Measurements from ENCODE around the gene NDP.

NDP gene, protein sequence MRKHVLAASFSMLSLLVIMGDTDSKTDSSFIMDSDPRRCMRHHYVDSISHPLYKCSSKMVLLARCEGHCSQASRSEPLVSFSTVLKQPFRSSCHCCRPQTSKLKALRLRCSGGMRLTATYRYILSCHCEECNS

DNA sequence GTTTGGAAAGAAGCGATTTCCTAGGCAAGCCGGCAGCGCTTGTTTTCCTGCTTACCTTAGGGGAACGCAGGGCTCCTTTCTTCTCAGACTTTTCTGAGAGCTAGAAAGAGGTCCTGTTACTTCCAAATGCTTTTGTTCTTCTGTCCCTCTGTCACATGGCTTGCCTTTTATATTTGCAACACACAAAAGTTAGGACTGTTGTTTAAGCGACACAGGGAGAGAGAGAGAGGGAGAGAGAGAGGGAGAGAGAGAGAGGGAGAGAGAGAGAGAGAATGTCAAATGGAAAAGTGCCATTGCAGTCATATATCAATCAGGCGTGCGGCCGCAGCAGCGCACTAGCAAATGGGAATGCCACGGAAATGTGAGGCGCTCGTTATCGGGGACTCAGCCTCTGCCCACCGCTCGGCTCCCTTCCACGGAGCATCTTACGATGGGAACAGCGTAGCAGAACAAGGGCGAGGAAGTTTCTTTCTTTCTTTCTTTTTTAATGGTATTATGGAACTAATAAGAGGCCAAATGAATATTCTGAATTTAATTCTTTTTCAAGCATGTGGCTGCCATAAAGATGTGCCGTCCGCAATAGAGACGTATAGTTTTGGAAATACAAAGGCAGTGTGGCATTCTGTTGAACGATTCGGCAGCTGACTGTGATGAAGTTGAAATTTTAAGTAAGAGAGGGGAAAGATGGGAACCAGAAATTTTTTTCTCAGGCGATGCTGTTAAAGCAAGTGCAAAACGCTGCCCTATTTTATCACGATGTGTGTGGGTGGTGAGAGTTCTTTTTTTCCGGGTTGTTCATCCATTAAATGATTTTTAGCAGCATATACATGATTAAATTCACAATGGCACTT, at the start of gene NDP:
Gene NDP, minus strand, starts transcription at position 142 of the 851 bp plus-strand sequence. CDS start 14,745 bp downstream, outside the sequence.
- no peak for DNase-seq (ENCODE audit: low read depth in 2 of 2)

DNA sequence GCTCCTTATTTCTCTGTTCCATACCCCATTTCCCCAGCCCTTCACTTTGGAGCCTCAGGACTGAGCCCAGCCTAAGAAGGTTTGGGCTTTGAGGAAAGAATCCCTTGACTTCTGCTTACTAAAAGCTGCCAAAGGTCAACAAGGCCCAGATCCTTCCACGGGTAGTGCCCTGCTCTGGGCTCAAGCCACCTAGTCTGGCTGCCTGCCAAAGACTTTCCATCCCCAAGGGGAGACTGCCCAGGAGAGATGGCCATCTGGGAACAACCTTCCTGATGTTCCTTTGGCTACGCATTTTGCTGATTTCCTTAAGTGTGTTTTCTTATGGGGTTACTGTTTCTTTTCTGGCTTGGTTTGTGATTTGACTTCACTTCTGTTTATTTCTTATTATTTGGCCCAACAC, 49.8 kb upstream of the NDP start:
- no peak for DNase-seq (ENCODE audit: low read depth in 2 of 2)

DNA sequence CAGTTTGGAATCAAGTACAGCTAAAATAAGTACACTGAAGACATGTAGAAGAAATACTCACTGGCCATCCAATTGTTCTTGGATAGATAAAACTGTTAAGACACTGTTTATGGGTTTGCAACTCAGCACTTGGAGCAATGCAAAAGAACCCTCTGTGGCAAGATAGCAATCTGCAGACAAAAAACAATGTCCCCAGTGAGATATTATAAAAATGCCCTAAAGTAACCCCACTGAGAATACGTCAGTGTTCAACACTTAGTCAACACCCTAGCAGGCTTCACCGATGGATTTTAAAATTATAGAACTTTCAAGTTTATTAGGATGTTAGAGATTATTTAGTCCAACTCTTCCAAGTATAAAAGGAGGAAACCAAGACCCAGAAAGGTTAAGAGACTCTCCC, 47.5 kb upstream of the NDP start:
- DNase-seq (ENCODE audit: low read depth in 2 of 2), result no peak

DNA sequence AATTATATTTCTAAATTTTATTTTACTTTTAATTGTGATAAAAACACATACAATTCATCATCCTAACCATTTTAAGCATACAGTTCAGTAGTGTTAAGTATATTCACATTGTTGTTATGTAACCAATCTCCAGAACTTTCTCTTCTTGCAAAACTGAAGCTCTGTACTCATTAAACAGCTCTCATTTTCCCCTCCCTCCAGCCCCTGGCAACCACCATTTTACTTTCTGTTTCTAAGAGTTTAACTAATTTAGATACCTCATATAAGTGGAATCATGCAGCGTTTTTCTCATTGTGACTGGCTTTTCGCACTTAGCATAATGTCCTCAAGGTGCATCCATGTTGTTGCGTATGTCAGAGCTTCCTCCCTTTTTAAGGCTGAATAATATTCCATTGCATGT, 46.7 kb upstream of the NDP start:
- DNase-seq (ENCODE audit: low read depth in 2 of 2), result no peak

DNA sequence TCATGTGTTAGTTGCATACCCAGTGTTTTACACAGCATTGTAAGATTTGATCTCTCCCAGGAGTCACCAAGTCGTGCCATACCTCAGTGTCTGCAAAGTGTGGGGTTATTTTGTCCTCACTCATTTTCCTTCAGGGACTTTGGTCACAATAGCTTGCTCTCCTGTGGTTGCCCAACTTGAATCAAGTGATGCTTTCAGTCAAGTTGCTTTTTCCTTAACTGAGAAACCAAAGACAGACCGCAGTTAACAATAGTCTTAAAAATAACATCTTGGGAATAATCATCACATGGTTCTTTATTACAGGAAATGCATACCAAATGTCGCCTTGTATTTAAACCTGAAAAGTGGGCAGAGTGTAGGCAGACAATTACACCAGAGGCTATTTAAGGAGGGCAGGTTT, 44.5 kb upstream of the NDP start:
- DNase-seq (ENCODE audit: low read depth in 2 of 2), result no peak

DNA sequence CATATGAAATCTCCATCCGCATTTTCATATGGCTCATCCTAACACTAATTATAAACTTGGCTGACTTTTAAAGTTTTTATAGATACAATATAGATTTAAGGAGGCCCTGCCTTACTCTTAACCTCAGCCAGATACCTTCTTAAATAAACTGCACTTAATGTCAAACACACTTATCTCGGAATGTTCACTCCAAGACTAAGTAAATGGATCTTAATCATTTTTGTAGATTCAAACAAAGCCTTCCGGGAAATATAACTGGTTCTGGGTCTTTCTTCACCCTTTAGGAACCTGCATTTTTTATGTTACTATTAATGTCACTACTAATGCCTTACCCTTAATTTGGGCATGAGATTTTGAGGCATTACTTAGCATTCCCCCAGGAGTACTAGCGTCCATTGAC, 43.7 kb upstream of the NDP start:
- no peak for DNase-seq (ENCODE audit: low read depth in 2 of 2)

DNA sequence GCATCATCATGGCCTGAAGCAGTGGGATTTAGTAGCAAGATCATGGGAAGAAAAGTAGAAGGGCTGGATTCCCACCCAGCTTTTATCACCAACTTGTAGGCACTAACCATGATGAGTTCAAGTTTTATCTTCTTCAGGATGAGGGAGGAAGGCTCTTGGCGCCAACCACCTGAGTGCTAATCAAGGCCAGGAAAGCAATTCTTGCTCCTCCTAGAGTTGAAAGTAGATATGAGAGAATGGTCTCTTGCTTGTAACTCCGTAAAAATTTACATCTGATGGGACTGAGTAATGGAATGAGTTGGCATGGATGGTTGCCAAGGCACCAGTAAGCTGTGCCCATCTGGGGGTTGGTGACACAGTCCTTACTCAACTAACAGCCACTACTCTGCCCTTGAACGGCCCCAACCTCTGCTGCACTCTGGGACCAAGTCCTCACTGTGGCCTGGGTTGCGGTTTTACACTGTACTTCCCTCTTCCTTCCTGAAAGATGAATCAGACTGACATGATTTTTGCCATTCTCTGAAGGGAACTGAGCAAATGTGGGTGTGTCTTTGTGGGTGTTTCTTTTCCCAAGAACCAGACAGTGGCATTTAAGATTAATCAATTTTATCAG, 39.4 kb upstream of the NDP start:
- DNase-seq (ENCODE audit: low read depth in 2 of 2), result peak; percentile 14 to 43

DNA sequence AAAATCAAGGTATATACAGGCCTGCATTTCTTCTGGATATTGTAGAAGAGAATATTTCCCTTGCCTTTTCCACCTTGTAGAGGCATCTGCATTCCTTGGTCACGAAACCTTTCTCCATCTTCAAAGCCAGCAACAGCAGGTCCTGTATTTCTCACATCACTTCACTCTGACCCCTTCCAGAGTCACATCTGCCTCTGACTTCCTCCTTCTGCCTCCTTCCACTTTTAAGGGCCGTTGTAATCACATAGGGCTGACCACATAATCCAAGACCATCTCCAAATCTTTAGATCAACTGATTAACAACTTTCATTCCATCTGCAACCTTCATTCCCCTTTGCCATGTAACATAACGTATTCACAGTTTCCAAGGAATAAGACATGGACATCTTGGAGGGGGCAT, 38.3 kb upstream of the NDP start:
- DNase-seq (ENCODE audit: low read depth in 2 of 2), result no peak

DNA sequence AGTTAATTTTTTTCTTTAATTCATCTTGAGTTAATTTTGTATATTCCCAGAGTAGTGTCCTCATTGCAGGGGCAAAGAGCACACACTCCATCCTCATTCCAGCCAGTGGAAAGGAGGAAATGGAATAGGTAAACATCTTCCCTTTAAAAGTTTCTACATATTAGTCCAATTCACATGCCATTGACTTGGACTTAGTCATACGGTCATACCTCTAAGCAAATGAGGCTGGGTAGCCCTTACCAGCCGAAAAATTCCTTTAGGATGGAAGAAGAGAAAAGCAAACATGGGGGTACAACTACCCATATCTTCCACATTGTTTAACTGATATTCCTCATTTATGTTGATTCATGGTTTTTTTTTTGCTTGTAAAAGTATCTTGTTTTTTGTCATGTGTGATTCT, 37.4 kb upstream of the NDP start:
- DNase-seq (ENCODE audit: low read depth in 2 of 2), result no peak

DNA sequence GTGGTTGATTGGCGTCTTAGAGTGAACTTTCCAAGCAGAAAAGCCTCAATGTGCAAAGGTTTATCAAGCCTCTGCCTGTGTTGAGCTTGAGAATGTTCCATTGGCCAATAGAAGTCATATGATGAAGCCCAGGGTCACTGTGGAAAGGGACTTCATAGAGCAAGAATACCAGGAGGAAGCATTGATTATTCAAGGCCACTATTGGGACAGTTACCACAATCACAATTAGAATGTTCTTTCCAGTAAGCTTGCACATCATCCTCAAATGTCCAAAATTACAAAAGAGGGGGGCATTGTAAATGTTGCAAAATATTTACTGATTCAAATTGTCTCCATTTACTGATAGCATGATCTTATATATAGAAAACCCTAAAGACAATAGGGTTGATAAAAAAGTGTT, 32.9 kb upstream of the NDP start:
- DNase-seq (ENCODE audit: low read depth in 2 of 2), result no peak

DNA sequence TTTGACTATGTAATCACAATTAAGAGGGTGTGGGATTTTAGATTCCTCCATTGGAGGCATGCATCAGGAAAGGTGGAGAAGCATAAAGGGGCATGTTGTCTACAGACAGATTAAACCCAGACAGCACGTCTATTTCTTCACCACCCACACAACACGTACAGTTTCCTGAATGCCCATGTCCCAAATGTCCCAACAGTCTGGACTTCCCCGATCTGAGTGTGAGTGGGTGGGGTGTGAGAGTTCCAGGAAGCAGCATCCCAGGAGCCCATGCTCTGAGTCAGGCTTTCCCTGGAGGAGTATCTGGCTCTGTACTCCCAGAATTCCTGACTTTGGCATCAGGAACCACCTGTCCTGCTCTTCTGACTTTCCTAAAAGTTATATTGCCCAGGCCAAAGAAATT, 30.8 kb upstream of the NDP start:
- no peak for DNase-seq (ENCODE audit: low read depth in 2 of 2)

DNA sequence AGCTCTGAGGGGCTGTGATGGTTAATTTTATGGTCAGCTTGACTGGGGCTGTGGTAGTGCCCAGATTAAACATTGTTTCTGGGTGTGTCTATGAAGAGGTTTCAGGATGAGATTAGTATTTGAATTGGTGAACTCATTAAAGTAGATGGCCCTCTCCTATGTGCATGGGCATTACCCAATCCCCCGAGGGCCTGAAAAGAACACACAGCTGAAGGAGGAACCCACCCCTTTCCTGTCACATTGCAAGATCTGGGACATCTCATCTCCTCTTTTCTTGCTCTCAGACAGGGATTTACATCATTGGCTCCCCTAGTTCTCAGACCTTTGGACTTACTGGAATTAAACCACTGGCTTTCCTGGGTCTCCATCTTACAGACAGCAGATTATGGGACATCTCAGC, 29.4 kb upstream of the NDP start:
- DNase-seq (ENCODE audit: low read depth in 2 of 2), result no peak

DNA sequence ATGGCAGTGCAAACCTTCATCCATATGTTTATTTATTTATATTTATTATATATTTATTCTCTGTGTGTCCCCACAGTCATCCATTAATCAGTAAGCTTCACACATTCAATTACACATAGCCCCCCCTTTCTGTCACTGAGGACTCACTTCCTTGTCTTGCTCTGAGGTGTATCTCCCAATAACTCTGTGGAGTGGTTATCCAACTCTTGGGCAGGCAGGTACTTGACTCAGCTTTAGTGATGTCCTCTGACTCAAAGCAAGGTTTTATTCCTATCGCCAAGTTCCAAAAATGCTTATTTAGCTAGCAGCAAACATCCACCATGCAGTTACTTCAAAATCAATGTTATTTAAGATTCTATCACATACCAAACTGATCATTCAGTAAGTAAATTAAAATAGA, 25.2 kb upstream of the NDP start:
- DNase-seq (ENCODE audit: low read depth in 2 of 2), result no peak

DNA sequence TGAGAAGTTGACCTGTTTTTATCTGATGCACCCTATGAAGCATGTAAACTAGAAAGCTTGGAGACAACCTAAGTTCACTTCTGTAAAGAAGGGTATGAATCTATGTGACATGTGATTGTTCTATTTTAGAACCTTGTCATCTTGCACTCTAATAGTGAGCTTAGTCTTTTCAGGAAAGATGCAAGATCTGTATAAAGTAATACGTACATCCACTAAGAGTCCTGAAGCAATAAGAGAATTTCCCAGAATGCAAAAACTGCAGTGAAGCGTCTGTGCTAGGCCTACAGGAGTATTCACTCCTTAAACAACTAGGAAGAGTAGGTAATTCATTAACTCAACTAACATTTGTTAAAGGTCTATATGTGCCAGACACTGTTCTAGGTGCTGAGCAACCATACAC, 23.3 kb upstream of the NDP start:
- DNase-seq (ENCODE audit: low read depth in 2 of 2), result no peak

DNA sequence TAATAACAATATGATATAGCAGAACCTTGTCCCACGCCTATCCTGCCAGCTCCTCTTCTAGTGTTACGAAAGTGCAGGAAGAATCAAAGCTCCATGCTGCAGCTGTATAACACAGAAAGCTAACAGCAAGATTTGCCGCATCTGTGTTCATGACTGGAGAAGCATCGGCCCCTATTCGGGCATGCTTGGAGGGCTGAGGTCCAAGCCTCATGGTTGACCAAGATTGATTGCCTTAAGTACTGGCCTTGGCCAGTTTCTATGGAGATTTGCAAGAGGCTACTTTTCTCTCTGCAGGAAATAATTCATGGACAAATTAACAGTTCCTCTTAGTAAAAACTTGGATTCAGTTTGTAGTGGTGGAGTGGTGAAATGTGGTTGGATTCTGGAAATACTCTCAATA, 12.9 kb upstream of the NDP start:
- DNase-seq (ENCODE audit: low read depth in 2 of 2), result no peak

DNA sequence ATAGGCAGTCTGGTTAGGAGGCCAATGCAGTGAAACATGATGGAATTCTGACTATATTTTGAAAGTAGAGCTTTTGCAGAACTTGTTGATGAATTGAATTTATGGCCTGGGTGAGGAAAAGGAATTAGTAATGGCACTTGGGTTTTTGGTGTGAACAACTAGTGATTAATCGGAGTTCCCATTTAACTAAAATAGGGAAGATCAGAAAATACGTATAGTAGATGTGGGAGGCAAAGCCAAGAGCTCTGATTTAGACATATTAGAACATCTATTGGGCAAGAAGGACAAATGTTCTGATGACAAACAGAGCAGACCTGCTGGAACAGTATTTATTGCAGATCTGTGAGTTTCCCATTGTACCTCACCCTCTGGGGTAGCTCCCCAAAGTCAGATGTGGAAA, 12.3 kb upstream of the NDP start:
- DNase-seq (ENCODE audit: low read depth in 2 of 2), result no peak

DNA sequence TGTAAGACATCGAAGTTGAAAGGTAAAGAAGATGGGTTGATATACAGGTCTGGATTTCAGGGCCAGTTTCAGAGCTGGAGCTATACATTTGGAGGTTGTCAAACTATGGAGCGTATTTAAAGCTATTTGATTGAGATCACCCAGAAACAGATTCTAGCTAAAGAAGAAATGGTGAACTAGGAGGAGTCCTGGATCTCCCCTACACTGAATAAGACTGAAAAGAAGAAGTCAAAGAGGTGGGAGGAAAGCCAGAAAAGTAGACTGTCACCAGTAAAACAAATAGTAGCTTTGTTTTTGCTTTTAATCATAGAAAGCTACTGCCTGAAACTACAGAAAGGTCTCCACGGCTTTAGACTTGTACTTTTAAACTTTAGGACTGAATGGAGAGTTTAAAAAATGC, 5.0 kb upstream of the NDP start:
- no peak for DNase-seq (ENCODE audit: low read depth in 2 of 2)

DNA sequence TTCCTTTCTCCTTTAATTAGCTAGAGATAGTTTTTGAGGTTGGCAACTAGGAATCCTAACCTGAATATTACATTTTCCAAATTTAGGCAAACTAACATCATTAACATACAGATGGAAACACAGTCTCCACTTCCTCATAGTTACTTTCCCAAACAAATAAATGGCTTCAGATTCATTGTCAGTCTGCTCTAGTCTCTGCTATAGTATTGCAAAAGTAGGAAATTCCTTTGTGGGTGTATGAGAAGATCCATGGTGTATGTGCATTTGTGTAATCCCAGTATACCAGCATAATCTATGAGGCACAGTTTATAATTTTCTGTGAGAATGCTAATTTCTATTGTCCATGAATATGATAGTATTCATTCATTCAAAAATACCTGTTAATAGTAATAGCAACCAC, 3.0 kb upstream of the NDP start:
- DNase-seq (ENCODE audit: low read depth in 2 of 2), result no peak

DNA sequence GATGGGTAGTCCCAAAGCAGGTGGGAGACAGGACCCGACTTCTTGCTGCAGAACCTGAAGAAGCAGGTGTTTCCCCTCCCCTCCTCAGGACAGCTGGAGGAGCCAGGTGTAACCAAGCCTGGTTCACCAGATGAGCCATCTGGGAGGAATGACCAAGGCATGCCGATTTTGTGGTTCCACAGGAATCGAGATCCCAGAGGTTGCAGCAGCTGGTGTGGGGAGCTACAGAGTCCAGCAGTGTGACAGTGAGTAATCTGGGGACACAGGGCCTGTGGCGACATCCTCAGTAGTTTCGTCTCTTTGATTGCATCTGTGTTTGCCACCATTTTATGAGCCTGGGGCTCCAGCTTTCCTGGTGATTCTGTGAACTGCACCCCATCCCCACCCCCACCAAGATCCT, 2.6 kb upstream of the NDP start:
- no peak for DNase-seq (ENCODE audit: low read depth in 2 of 2)

DNA sequence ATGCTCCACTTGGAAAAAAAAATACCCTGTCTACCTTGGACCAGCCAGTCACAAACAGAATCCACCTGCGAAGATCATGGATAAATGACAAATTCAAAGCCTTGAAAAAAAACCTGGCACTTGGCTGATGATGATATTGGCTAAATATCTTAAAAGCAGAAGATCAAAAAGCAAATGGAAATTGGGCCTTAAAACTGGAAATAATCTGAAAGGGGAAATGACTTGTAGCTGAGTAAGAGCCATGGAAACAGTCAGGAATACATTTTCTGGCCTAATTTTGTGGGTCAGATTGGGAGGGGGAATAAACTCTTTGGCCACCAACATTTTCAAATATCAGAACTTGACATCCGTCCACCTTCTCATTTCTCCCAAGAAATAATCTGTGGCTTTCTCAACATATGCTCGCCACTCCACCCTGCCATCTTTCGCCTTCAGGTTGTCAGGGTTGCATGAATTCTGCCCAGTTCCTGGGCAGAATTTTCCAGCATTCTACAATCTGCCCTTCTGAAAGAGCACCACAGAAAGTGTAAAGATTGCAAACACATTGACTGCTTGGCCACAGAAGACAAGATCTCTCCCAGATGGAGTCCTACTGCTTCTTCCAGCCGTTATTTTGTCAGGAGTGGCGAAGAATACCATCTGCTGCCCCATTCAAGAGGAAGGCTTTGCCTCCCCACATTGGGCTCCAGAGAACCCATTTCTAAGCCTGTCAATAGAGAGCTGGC, 1.7 kb upstream of the NDP start:
- DNase-seq (ENCODE audit: low read depth in 2 of 2), result no peak

DNA sequence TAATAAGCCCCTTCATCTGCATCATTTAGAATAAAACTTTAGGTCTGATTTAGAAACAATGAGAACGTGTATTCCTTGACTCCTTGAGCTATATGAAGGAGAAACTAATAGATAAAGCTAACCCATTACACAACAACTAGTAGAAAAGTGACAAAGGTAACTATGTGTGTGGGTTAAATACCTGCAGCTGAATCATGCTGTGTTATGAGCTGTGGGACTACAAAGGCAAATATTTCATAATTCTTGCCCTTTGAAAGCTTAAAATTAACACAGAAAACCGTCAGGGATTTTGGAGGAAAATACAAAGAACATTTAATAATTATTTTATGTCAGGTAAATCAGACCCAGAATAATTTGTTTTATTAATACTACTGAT, 898 bp upstream of the NDP start:
- no peak for DNase-seq (ENCODE audit: low read depth in 2 of 2)
